Neuronal stem cell (in vitro differentiated cells): ENCODE measurements around the gene AVPR2.

Source experiments
- DNase-seq: peaks from one replicate; pipeline ENCODE4 v3.0.0-alpha.2; 2013; ENCODE audit warnings: low spot score
- H2AFZ ChIP-seq: one replicate; pipeline ENCODE4 v1.6.1; 2013; ENCODE audit warnings: mild to moderate bottlenecking, low read length, inconsistent platforms
- H2AK5ac ChIP-seq: 2 replicates; pipeline ENCODE4 v1.6.1; 2013; ENCODE audit warnings: low read depth, mild to moderate bottlenecking, inconsistent platforms, low read length, moderate library complexity, mixed read lengths
- H2BK120ac ChIP-seq: 2 replicates; pipeline ENCODE4 v1.6.1; 2013; ENCODE audit warnings: low read depth, mild to moderate bottlenecking, inconsistent platforms, low read length, moderate library complexity, mixed read lengths
- H2BK12ac ChIP-seq: one replicate; pipeline ENCODE4 v1.6.1; 2013; ENCODE audit warnings: low read length, inconsistent platforms
- H2BK15ac ChIP-seq: 2 replicates; pipeline ENCODE4 v1.6.1; 2013; ENCODE audit warnings: mild to moderate bottlenecking, low read length, inconsistent platforms, mixed read lengths
- H2BK5ac ChIP-seq: one replicate; pipeline ENCODE4 v1.6.1; 2013; ENCODE audit warnings: inconsistent platforms, mild to moderate bottlenecking, low read length, moderate library complexity
- H3K14ac ChIP-seq: one replicate; pipeline ENCODE4 v1.6.1; 2013; ENCODE audit warnings: low read length, inconsistent platforms
- H3K18ac ChIP-seq: 2 replicates; pipeline ENCODE4 v1.6.1; 2013; ENCODE audit warnings: low read length, inconsistent platforms
- H3K23ac ChIP-seq: 2 replicates; pipeline ENCODE4 v1.6.1; 2013; ENCODE audit warnings: low read depth, mild to moderate bottlenecking, mixed read lengths, low read length, inconsistent platforms; ENCODE audit not compliant: poor library complexity
- H3K27ac ChIP-seq: replicated peaks from 3 replicates; pipeline ENCODE4 v1.5.1; 2013; ENCODE audit warnings: low read length, inconsistent platforms
- H3K27me3 ChIP-seq, 3 experiments: 2 replicates each; pipeline ENCODE4 v1.6.1; 2013; ENCODE audit warnings: low read length in 3 of 3, mild to moderate bottlenecking in 2 of 3, inconsistent platforms in 1 of 3, low read depth in 1 of 3, mixed read lengths in 1 of 3, moderate library complexity in 1 of 3; ENCODE audit not compliant: control insufficient read depth in 3 of 3, insufficient read depth in 3 of 3
- H3K36me3 ChIP-seq, 2 donors: replicated peaks in 1 of 2; 2 replicates each; pipeline ENCODE4 v1.6.1; 2013; ENCODE audit warnings: low read length in 2 of 2; ENCODE audit not compliant: control insufficient read depth in 2 of 2, insufficient read depth in 2 of 2
- H3K4ac ChIP-seq: 2 replicates; pipeline ENCODE4 v1.6.1; 2013; ENCODE audit warnings: inconsistent platforms, mild to moderate bottlenecking, low read length, moderate library complexity
- H3K4me1 ChIP-seq, 2 donors: 1 replicate in 1 of 2; 2 replicates in 1 of 2; pipeline ENCODE4 v1.6.1; 2013; ENCODE audit warnings: low read length in 2 of 2, low read depth in 1 of 2; ENCODE audit not compliant: control insufficient read depth in 2 of 2, insufficient read depth in 1 of 2
- H3K4me2 ChIP-seq: one replicate; pipeline ENCODE4 v1.6.1; 2013; ENCODE audit warnings: mild to moderate bottlenecking, low read length, inconsistent platforms; ENCODE audit not compliant: insufficient read depth, poor library complexity, severe bottlenecking
- H3K4me3 ChIP-seq, 2 donors: 2 replicates each; pipeline ENCODE4 v1.5.1; 2013; ENCODE audit warnings: low read length in 2 of 2, mild to moderate bottlenecking in 2 of 2, inconsistent platforms in 1 of 2, moderate library complexity in 1 of 2
- H3K79me1 ChIP-seq: one replicate; pipeline ENCODE4 v1.6.1; 2013; ENCODE audit warnings: low read depth, mild to moderate bottlenecking, inconsistent platforms, low read length, moderate library complexity
- H3K9ac ChIP-seq: one replicate; pipeline ENCODE4 v1.6.1; 2013; ENCODE audit warnings: mild to moderate bottlenecking, low read depth, low read length, inconsistent platforms; ENCODE audit not compliant: poor library complexity
- H3K9me3 ChIP-seq, 2 donors: replicated peaks in 1 of 2; 2 replicates each; pipeline versions ENCODE3 to v1.6.1; 2013; ENCODE audit warnings: low read length in 2 of 2, mild to moderate bottlenecking in 2 of 2, inconsistent platforms in 1 of 2, low read depth in 1 of 2, mixed read lengths in 1 of 2, moderate library complexity in 1 of 2; ENCODE audit not compliant: control insufficient read depth in 2 of 2, insufficient read depth in 1 of 2
- H4K8ac ChIP-seq: one replicate; pipeline ENCODE4 v1.6.1; 2013; ENCODE audit warnings: low read depth, mild to moderate bottlenecking, inconsistent platforms, low read length, moderate library complexity
- H4K91ac ChIP-seq: one replicate; pipeline ENCODE4 v1.6.1; 2013; ENCODE audit warnings: low read length, low read depth, mild to moderate bottlenecking, inconsistent platforms; ENCODE audit not compliant: poor library complexity
- WGBS, 2 donors: extraction: QIAGEN DNeasy Blood & Tissue Kit; methylation state at CpG; one replicate each; pipeline ENCODE4 v1.1.7; 2013; ENCODE audit warnings: missing lambda C conversion rate in 2 of 2, mixed read lengths in 1 of 2; ENCODE audit not compliant: insufficient read length in 2 of 2, insufficient replicate concordance in 1 of 2; ENCODE audit errors: extremely low coverage in 2 of 2; 5-methylcytosine and 5-hydroxymethylcytosine counted together

Gene AVPR2

GRCh38 chrX:153950127-153950526 is 45.7 kb downstream of the AVPR2 start:
- H4K8ac ChIP-seq, result no peak overlapping the region
- H3K4me1 ChIP-seq, result peaks cover 12 to 17% of the 10 kb centered on the region in 2 donors

GRCh38 chrX:153951683-153952372 is 47.4 kb downstream of the AVPR2 start:
- no peak overlapping the region for H2BK15ac ChIP-seq
- peaks cover 6% of the 10 kb centered on the region for H3K79me1 ChIP-seq
- no peak overlapping the region for H3K23ac ChIP-seq
- no peak overlapping the region for H2AK5ac ChIP-seq
- H3K18ac ChIP-seq, result no peak overlapping the region
- H3K27me3 ChIP-seq, result no peaks in the 10 kb centered on the region
- H3K4me1 ChIP-seq, result peaks cover 12 to 17% of the 10 kb centered on the region in 2 donors
- no peak overlapping the region for H4K91ac ChIP-seq
- H3K27ac ChIP-seq, result no peak overlapping the region
- no peak overlapping the region for H2BK12ac ChIP-seq
- H3K9ac ChIP-seq, result peak overlapping the region; percentile 60
- no peak overlapping the region for H2BK5ac ChIP-seq
- H3K9me3 ChIP-seq, result no peaks in the 10 kb centered on the region
- H2AFZ ChIP-seq, result no peak overlapping the region
- H2BK120ac ChIP-seq, result no peak overlapping the region
- no peak overlapping the region for H3K4ac ChIP-seq
- peaks cover 44 to 93% of the 10 kb centered on the region in 2 donors for H3K36me3 ChIP-seq
- H3K4me3 ChIP-seq, result no peak overlapping the region
- no peak overlapping the region for H3K14ac ChIP-seq
- no CpG with 5 or more reads among the region's 28 CpGs for WGBS, 2 donors
- H3K4me2 ChIP-seq, result no peak overlapping the region
- H4K8ac ChIP-seq, result no peak overlapping the region
- DNase-seq, result no peak

More at GRCh38 chrX:153950127-153950526, 45.7 kb downstream of the AVPR2 start:
- Histone ChIP-seq H2BK12ac (no peak overlapping the region), H2BK15ac (no peak overlapping the region), H3K18ac (no peak overlapping the region), H3K4ac (no peak overlapping the region), H2BK5ac (no peak overlapping the region), H2AK5ac (no peak overlapping the region), H3K36me3 (peaks cover 33 to 76% of the 10 kb centered on the region in 2 donors), H3K4me3 (no peak overlapping the region), H3K79me1 (peaks cover 6% of the 10 kb centered on the region), H3K9me3 (no peaks in the 10 kb centered on the region), H2AFZ (no peak overlapping the region), H3K4me2 (no peak overlapping the region), H3K14ac (no peak overlapping the region), H3K9ac (no peak overlapping the region), H4K91ac (no peak overlapping the region), H3K27ac (peak overlapping the region; percentile 35), H3K27me3 (no peaks in the 10 kb centered on the region), H2BK120ac (no peak overlapping the region), H3K23ac (no peak overlapping the region)
- no peak for DNase-seq
- WGBS, 2 donors, result no CpG with 5 or more reads among the region's 19 CpGs

- H4K91ac ChIP-seq, result no peak overlapping the region
- H3K4me3 ChIP-seq, result no peak overlapping the region
- WGBS, 2 donors, result no CpG with 5 or more reads among the region's 32 CpGs
- H3K9ac ChIP-seq, result peak overlapping the region; percentile 21
- H3K4me1 ChIP-seq, result peaks cover 12 to 17% of the 10 kb centered on the region in 2 donors
- H2BK15ac ChIP-seq, result no peak overlapping the region
- peaks cover 6% of the 10 kb centered on the region for H3K79me1 ChIP-seq
- H2AK5ac ChIP-seq, result no peak overlapping the region
- H3K9me3 ChIP-seq, result no peaks in the 10 kb centered on the region
- H2BK5ac ChIP-seq, result no peak overlapping the region
- no peak overlapping the region for H3K4ac ChIP-seq
- H3K36me3 ChIP-seq, result peaks cover 49 to 98% of the 10 kb centered on the region in 2 donors
- H2AFZ ChIP-seq, result no peak overlapping the region
- H3K4me2 ChIP-seq, result no peak overlapping the region
- DNase-seq, result no peak
- H2BK120ac ChIP-seq, result no peak overlapping the region
- H3K18ac ChIP-seq, result no peak overlapping the region
- H2BK12ac ChIP-seq, result no peak overlapping the region
- H4K8ac ChIP-seq, result no peak overlapping the region
- H3K14ac ChIP-seq, result no peak overlapping the region
- H3K27me3 ChIP-seq, result no peaks in the 10 kb centered on the region
- no peak overlapping the region for H3K23ac ChIP-seq
- H3K27ac ChIP-seq, result no peak overlapping the region
These were observed 48.0 kb downstream of the AVPR2 start for GRCh38 chrX:153952373-153953026.

- Histone ChIP-seq H2AFZ (no peak overlapping the region), H2BK120ac (no peak overlapping the region), H2BK12ac (no peak overlapping the region), H3K27ac (no peak overlapping the region), H3K79me1 (peaks cover 6% of the 10 kb centered on the region), H3K23ac (peak overlapping the region; percentile 55), H3K4me3 (no peak overlapping the region), H3K4me1 (peaks cover 6 to 11% of the 10 kb centered on the region in 2 donors), H2AK5ac (no peak overlapping the region), H3K9me3 (no peaks in the 10 kb centered on the region), H2BK5ac (peak overlapping the region; percentile 13), H3K14ac (no peak overlapping the region), H3K27me3 (no peaks in the 10 kb centered on the region), H3K4ac (no peak overlapping the region), H4K8ac (no peak overlapping the region), H3K9ac (no peak overlapping the region), H4K91ac (no peak overlapping the region), H3K18ac (no peak overlapping the region), H2BK15ac (no peak overlapping the region), H3K4me2 (no peak overlapping the region), H3K36me3 (peaks cover 57 to 100% of the 10 kb centered on the region in 2 donors)
- peak; percentile 57 for DNase-seq
- no CpG with 5 or more reads among the region's 33 CpGs for WGBS, 2 donors
These were observed 48.9 kb downstream of the AVPR2 start for GRCh38 chrX:153953342-153953830.
